GM18519 (cell line): ENCODE measurements around the gene C8G.

ENCODE experiments used
- ATAC-seq: cut with Tn5 transposase; IDR thresholded peaks from one replicate; pipeline ENCODE4 v1.9.1; 2021; ENCODE audit warnings: mild to moderate bottlenecking, moderate library complexity; ENCODE audit not compliant: unreplicated experiment, low FRiP score

Gene C8G

DNA sequence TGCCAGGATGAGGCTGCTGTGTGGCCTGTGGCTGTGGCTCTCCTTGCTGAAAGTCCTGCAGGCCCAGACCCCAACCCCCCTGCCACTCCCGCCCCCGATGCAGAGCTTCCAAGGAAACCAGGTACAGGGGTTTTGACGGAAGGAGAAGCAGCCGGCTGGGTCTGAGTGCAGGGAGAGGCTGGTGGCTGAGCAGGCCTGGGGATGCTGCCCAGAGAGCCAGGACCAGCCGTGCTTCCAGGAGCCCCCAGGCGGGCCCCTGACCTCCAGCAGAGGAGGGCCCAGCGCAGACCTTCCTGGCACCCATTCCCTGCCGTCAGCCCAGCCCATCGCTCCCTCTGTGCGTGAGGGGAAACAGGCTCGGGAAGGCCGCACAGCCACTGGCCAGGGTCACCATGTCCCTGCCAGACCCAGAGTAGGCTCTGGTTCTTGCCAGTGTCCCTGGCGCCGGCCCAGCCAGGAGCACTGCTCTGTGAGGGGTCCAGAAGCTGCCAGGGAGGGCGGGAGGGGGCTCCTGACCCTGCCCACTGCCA lies 7.3 kb downstream of the C8G start:
- ATAC-seq: no peak

DNA sequence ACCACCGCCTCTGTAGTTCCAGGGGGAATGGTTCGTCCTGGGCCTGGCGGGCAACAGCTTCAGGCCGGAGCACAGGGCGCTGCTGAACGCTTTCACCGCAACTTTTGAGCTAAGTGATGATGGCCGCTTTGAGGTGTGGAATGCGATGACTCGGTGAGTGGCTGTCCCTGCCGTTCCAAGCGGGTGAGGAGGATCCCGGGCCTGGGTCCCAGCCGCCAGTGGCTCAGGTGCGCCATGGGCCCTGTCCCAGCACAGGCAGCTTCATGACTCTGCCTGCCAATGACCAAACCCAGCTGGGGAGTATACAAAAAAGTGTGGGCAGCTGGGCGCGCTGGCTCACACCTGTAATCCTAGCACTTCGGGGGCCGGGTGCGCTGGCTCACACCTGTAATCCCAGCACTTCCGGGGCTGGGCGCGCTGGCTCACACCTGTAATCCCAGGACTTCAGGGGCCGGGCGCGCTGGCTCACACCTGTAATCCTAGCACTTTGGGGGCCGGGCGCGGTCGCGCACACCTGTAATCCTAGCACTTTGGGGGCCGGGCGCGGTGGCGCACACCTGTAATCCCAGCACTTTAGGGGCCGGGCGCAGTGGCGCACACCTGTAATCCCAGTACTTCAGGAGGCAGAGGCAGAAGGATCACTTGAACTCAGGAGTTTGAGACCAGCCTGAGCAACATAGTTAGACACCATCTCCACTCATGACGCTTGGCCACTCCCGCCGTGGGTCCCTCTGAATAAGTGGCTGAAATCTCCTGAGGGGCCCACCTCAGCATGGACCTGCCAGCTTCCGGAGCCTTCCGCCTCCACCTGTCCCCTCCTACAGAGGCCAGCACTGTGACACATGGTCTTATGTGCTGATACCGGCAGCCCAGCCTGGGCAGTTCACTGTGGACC lies 8.1 kb downstream of the C8G start:
- ATAC-seq: no peak

DNA sequence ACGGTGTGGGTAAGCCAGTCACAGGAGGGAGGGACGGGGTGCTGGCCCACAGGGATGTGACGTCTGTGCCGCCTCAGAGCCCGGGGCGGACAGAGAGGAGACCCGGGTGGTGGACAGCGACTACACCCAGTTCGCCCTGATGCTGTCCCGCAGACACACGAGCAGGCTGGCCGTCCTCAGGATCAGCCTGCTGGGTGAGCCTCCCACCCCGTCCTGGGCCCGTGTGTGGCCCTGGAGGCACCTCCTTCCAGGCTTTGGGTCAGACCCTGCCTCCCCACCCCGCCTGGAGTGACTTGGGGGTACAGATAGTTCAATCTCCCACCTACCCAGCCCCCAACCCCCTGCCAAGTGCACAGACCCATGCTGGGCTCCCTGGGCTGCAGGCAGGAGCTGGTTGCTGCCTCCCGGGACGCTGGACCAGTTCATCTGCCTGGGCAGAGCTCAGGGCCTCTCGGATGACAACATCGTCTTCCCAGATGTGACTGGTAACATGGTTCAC lies 8.8 kb downstream of the C8G start:
- ATAC-seq: no peak

DNA sequence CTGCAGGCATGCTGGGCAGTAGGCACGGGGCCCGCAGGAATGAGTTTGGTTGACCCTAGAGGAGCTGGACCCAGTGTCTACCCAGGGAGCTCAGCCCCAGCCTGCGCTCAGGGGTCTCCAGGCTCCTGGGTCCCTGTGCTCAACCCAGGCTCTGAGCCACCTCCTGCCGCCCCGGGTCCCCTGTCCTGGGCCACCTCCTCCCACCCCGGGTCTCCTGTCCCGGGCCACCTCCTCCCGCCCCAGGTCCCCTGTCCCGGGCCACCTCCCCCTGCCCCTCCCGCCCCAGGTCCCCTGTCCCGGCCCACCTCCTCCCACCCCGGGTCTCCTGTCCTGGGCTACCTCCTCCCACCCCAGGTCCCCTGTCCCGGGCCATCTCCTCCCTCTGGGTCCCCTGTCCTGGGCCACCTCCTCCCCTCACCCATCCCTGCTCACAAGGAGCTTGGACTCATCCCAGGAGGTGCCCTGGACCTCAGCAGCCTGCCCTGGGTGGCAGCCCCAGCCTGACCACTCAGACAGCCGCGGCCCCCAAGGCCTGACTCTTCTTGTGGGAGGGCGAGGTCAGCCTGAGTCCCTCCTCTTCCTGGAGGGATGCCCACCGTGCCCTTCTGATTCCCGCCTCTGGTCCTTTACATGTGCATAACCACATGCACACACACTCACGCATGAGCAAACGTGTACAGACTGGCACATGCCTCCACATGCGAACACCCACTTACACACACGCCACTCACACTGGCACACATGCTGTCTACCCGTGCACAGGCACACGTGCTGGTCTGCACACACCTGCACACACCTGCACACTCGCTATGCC lies 9.4 kb downstream of the C8G start:
- no peak for ATAC-seq

DNA sequence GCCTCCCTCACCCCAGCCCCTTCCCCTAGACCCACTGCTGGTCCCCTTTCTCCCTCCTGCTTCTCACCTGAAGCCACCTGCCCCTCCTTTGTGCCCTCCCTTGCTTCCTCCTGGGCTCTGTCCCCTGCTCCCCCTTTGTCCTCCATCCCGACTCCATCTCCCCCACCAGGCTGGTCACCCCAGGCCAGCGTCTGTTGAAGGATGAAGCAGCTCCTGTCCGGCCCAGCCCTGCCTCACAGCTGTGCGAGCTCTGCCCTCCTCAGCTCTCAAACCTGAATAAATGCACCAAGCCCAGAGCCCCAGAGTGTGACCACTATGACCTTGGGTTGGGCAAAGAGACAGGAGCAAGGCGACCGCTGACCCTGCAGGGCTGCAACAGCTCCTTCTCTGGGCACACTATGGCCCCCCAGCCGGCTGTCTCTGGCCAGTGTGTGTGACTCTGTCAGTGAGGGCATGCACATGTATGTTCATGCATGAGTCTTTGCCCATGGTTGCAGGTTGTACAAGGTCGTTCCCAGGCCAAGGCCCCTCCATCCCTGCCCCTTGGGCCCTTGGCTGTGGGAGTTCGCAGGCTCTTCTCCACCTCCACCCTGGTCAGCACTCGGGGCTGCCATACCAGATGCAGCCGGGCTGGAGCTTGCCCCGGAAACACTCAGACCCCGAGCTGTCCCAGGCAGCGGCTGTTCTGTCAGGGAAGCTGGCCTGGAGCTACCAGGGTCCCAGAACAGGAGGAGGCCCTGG lies 10.3 kb downstream of the C8G start:
- ATAC-seq: no peak

- ATAC-seq: no peak
Observed at GRCh38 chr9:136955943-136956335, 10.9 kb downstream of the C8G start.

- no peak for ATAC-seq
Observed at GRCh38 chr9:136956604-136957003, 11.6 kb downstream of the C8G start.

- no peak for ATAC-seq
Observed at GRCh38 chr9:136957461-136957860, 12.4 kb downstream of the C8G start.

- no peak for ATAC-seq
Observed at GRCh38 chr9:136957901-136958300, 12.9 kb downstream of the C8G start.

GRCh38 chr9:136958473-136958872 lies 13.4 kb downstream of the C8G start:
- no peak for ATAC-seq

- no peak for ATAC-seq
Observed at GRCh38 chr9:136958898-136959850, 14.1 kb downstream of the C8G start.

- ATAC-seq: no peak
Observed at GRCh38 chr9:136960212-136960937, 15.3 kb downstream of the C8G start.

GRCh38 chr9:136960938-136961275 lies 15.9 kb downstream of the C8G start:
- ATAC-seq: no peak

GRCh38 chr9:136961279-136962065 lies 16.4 kb downstream of the C8G start:
- no peak for ATAC-seq

DNA sequence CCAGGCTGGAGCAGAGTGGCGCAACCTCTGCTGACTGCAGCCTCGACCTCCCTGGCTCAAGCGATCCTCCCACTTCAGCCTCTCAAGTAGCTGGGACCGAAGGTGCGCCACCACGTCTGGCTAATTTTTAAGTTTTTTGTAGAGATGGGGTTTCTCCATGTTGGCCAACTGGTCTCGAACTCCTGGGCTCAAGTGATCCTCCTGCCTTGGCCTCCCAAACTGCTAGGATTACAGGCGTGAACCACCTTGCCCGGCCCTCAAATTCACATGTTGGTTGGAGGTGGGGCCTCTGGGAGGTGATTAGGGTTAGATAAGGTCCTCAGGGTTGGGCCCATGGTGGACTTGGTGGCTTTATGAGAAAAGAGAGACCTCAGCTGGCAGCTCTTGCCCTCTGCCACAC lies 17.1 kb downstream of the C8G start:
- no peak for ATAC-seq

DNA sequence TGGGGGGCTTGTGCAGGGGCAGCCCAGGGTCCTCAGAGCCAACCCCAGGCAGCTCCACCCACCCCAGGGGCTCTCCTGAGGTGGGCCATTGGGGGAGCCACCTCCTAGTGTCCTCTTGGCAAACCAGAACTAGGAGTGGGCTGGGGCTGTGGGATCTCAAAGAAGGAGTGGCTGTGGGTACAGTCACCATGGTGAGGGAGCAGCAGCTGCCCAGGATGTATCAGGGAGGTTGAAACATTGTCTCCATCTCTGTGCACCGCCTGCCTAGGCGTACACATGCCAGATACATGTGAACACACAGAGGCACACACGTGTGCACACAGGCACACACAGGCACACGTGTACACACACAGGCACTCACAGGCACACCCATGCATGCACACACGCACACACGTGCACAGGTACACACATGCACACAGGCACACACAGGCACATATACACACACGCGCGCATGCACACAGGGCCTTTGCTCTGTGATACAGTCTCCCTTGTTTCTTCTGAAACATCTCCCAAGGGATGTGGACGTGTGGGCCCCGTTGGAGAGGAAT lies 17.7 kb downstream of the C8G start:
- ATAC-seq: no peak

DNA sequence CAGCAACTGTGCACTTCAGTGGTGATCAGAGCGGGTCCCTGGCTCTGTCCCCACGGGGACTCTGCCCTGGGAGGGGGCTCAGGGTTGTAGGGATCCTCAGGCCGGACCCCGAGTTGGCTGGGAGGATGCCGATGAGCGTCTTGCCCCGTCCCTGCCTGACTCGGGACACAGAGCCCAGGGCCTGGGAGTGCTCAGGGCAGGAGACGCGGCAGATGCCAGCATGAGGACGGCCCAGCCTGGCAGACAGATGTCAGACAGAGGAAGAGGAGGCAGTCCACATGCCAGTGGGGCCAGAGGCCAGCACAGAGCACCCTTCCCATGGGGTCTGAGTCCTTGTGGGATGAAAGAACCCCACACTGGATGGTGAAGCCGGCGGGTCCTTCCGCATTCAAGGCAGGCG lies 18.3 kb downstream of the C8G start:
- ATAC-seq: no peak

DNA sequence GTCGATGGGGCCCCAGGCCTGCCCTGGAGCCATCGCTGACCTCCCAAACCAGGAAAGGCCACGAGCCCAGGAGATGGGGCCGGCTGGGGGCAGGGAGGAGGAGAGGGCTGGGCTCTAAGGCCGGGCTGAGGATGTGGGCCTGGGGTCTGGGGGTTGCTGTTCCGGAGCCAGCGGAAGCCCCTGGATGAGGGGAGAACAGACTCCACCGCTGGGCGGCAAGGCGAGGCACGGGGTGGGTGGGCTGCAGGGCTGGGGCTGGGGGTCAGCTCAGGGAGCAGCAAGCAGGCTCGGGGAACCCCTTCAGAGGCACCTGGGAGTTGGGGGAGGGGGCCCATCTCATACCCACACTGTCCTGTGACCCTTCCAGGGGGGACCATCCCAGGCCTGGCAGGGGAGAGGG lies 18.7 kb downstream of the C8G start:
- no peak for ATAC-seq
